Dermis microvascular lymphatic vessel endothelial cell (primary cell): Measurements from ENCODE around the gene KLK3. TPM values are rescaled to one million over a fixed set of nuclear protein-coding genes. Genes with fewer than 3 reads are reported as not detected.

Source experiments
- DNase-seq, 2 donors: peaks; one replicate each; pipeline versions ENCODE4 v3.0.0 to v3.0.0-alpha.2; 2010; ENCODE audit warnings: low read depth in 2 of 2
- total RNA-seq: library from RNA; depleted of rRNA; stranded (reverse); fragments of >200 nt; gene quantifications from 2 replicates; pipeline ENCODE4 v1.2.1, GENCODE V29; 2014

The KLK3 gene
- total RNA-seq, 1 donor from 2014 or later, result not detected

GRCh38 chr19:50831026-50831396 lies 23.7 kb upstream of the KLK3 start:
- no peak for DNase-seq

- no peak for DNase-seq
Observed at GRCh38 chr19:50832666-50833065, 22.0 kb upstream of the KLK3 start.

- no peak for DNase-seq
Observed at GRCh38 chr19:50833117-50833801, 21.5 kb upstream of the KLK3 start, which contains the start of gene KLK15. KLK15 (minus strand) TSS chr19:50833574; CDS start chr19:50831492, 2,082 bp downstream.

- DNase-seq, result no peak
Observed at GRCh38 chr19:50833802-50834167, 20.9 kb upstream of the KLK3 start.

GRCh38 chr19:50835103-50835784 lies 19.5 kb upstream of the KLK3 start:
- no peak for DNase-seq

- peak; percentile 15 to 65 for DNase-seq
Observed at GRCh38 chr19:50835785-50836542, 18.8 kb upstream of the KLK3 start.

- DNase-seq, result no peak
Observed at GRCh38 chr19:50836543-50837195, 18.0 kb upstream of the KLK3 start.

- no peak for DNase-seq
Observed at GRCh38 chr19:50837300-50837699, 17.4 kb upstream of the KLK3 start.

- DNase-seq, result no peak
Observed at GRCh38 chr19:50838239-50838638, 16.5 kb upstream of the KLK3 start.

GRCh38 chr19:50839712-50840655 lies 14.7 kb upstream of the KLK3 start:
- no peak for DNase-seq

- DNase-seq, result no peak
Observed at GRCh38 chr19:50842130-50842529, 12.6 kb upstream of the KLK3 start.

- no peak for DNase-seq
Observed at GRCh38 chr19:50843205-50843604, 11.5 kb upstream of the KLK3 start.

GRCh38 chr19:50843701-50844221 lies 11.0 kb upstream of the KLK3 start:
- no peak for DNase-seq

GRCh38 chr19:50844296-50844935 lies 10.3 kb upstream of the KLK3 start:
- DNase-seq, result no peak

- DNase-seq, result no peak
Observed at GRCh38 chr19:50850738-50851137, 4.0 kb upstream of the KLK3 start.

- DNase-seq, result no peak
Observed at GRCh38 chr19:50851620-50852019, 3.1 kb upstream of the KLK3 start.

- no peak for DNase-seq
Observed at GRCh38 chr19:50857366-50857765, 2.7 kb downstream of the KLK3 start.

GRCh38 chr19:50858886-50859285 lies 4.2 kb downstream of the KLK3 start:
- DNase-seq, result no peak

- no peak for DNase-seq
Observed at GRCh38 chr19:50859849-50860248, 5.1 kb downstream of the KLK3 start.

GRCh38 chr19:50861010-50861409 lies 6.3 kb downstream of the KLK3 start:
- no peak for DNase-seq
